Endothelial cell of umbilical vein (primary cell): ENCODE data around the gene RPS5. TPM values are rescaled to one million over a fixed set of nuclear protein-coding genes. Genes with fewer than 3 reads are reported as not detected.

Experiments
- BruUV-seq: library from RNA; stranded (reverse); fragments of 400-500 nt; replicated peaks from 2 replicates; lab custom pipeline; 2021; lab: Mats Ljungman, UMichigan
- CTCF ChIA-PET: fragments of 300-600, 350-600 bp; sonication (Branson Sonifier 250); formaldehyde crosslinking; loops from one replicate; lab custom pipeline; 2021; ENCODE audit warnings: antibody characterized with exemption, inconsistent platforms; lab: Charles Lee
- POLR2A ChIA-PET: fragments of 300-600, 350-600 bp; sonication (Branson Sonifier 250); formaldehyde crosslinking; loops from one replicate; lab custom pipeline; 2021; ENCODE audit warnings: antibody characterized with exemption, inconsistent platforms; lab: Charles Lee
- DNase-seq: peaks from one replicate; pipeline ENCODE4 v3.0.0-alpha.2; 2011; ENCODE audit warnings: low read depth, low spot score
- FAIRE-seq: peaks from 2 replicates; lab custom pipeline; 2011; peaks lifted over from hg19 to GRCh38; lab: Jason Lieb, UNC
- H2AFZ ChIP-seq: 2 replicates; pipeline ENCODE4 v1.6.0; 2012; ENCODE audit warnings: low read depth, low read length, control low read depth, inconsistent platforms
- H3K27ac ChIP-seq: 2 replicates; pipeline ENCODE4 v1.5.1; 2011; ENCODE audit warnings: low read depth, mild to moderate bottlenecking, control low read depth, low read length, moderate library complexity; ENCODE audit not compliant: insufficient read depth
- H3K27me3 ChIP-seq, 2 experiments: 2 replicates each; pipeline versions ENCODE4 v1.6.0 to v1.6.1; 2011; ENCODE audit warnings: low read length in 2 of 2, mixed read lengths in 1 of 2; ENCODE audit not compliant: control insufficient read depth in 2 of 2, insufficient read depth in 2 of 2
- H3K36me3 ChIP-seq, 2 experiments: 2 replicates in 1 of 2; 3 replicates in 1 of 2; pipeline ENCODE4 v1.5.1; 2011; ENCODE audit warnings: low read length in 2 of 2, mild to moderate bottlenecking in 1 of 2, moderate library complexity in 1 of 2; ENCODE audit not compliant: control insufficient read depth in 2 of 2, insufficient read depth in 2 of 2; ENCODE audit errors: extremely low read depth in 1 of 2
- H3K4me1 ChIP-seq: 3 replicates; pipeline ENCODE4 v1.5.1; 2011; ENCODE audit warnings: mild to moderate bottlenecking, low read length; ENCODE audit not compliant: control insufficient read depth, insufficient read depth; ENCODE audit errors: extremely low read depth
- H3K4me2 ChIP-seq: 2 replicates; pipeline ENCODE4 v1.6.1; 2011; ENCODE audit warnings: low read length, control low read depth, mixed read lengths; ENCODE audit not compliant: insufficient read depth
- H3K4me3 ChIP-seq, 3 experiments: fragments of 200-600 bp in 1 of 3; sonication (generic), shearing (Covaris generic) in 1 of 3; replicated peaks in 1 of 3; 2 replicates each; pipeline ENCODE4 v1.5.1; 2011 to 2016; ENCODE audit warnings: control low read depth in 3 of 3, low read length in 3 of 3, mild to moderate bottlenecking in 2 of 3, inconsistent platforms in 1 of 3, low read depth in 1 of 3, moderate library complexity in 1 of 3; ENCODE audit not compliant: insufficient read depth in 1 of 3
- H3K79me2 ChIP-seq: 2 replicates; pipeline ENCODE4 v1.6.0; 2012; ENCODE audit warnings: low read length, inconsistent platforms; ENCODE audit not compliant: control insufficient read depth, insufficient read depth
- H3K9ac ChIP-seq: replicated peaks from 2 replicates; pipeline ENCODE3; 2011; ENCODE audit warnings: low read length, control low read depth; ENCODE audit not compliant: insufficient read depth; ENCODE audit errors: extremely low read depth
- H3K9me1 ChIP-seq: replicated peaks from 3 replicates; pipeline ENCODE4 v1.6.0; 2011; ENCODE audit warnings: mild to moderate bottlenecking, low read length; ENCODE audit not compliant: control insufficient read depth, insufficient read depth; ENCODE audit errors: extremely low read depth
- H3K9me3 ChIP-seq: replicated peaks from 2 replicates; pipeline ENCODE4 v1.5.1; 2012; ENCODE audit warnings: low read length, inconsistent platforms; ENCODE audit not compliant: control insufficient read depth, insufficient read depth
- H4K20me1 ChIP-seq: replicated peaks from 2 replicates; pipeline ENCODE3; 2011; ENCODE audit warnings: mild to moderate bottlenecking, low read length; ENCODE audit not compliant: control insufficient read depth, insufficient read depth; ENCODE audit errors: extremely low read depth
- EZH2 ChIP-seq: IDR thresholded peaks from 2 replicates; pipeline ENCODE4 v1.6.1; 2012; ENCODE audit warnings: borderline replicate concordance, low read depth, mild to moderate bottlenecking, moderate library complexity, low read length, inconsistent platforms; ENCODE audit not compliant: severe bottlenecking
- FOS ChIP-seq: IDR thresholded peaks from 2 replicates; pipeline ENCODE4 v1.6.1; 2011; ENCODE audit warnings: mild to moderate bottlenecking, low read length, moderate library complexity, borderline replicate concordance; ENCODE audit not compliant: insufficient read depth
- GATA2 ChIP-seq: IDR thresholded peaks from 2 replicates; pipeline ENCODE4 v1.7.0; 2011; ENCODE audit warnings: low read depth, mild to moderate bottlenecking, moderate library complexity, mixed read lengths, low read length; ENCODE audit not compliant: insufficient read length, insufficient read depth
- JUN ChIP-seq: IDR thresholded peaks from 2 replicates; pipeline ENCODE4 v1.6.1; 2011; ENCODE audit warnings: borderline replicate concordance, low read depth; ENCODE audit not compliant: insufficient read length, insufficient read depth
- MYC ChIP-seq: IDR thresholded peaks from one replicate; pipeline ENCODE4 v1.6.1; 2011; ENCODE audit warnings: mild to moderate bottlenecking, low read depth, low read length
- POLR2A ChIP-seq: IDR thresholded peaks from 2 replicates; pipeline ENCODE4 v1.6.1; 2012; ENCODE audit warnings: low read depth, mild to moderate bottlenecking, control low read depth, low read length
- POLR2AphosphoS5 ChIP-seq: IDR thresholded peaks from 2 replicates; pipeline ENCODE4 v1.6.1; 2012; ENCODE audit warnings: low read depth, mild to moderate bottlenecking, control low read depth, low read length, moderate library complexity; ENCODE audit not compliant: insufficient read depth
- dilution Hi-C: fragments of 300-500 bp; cut with MboI; formaldehyde crosslinking; loops from one replicate; pipeline ENCODE4 v1.15.0; 2019; ENCODE audit warnings: low sequenced_read_pairs; ENCODE audit not compliant: extremely low pct_ligation_motif_present
- intact Hi-C: fragments of 100-400 bp; cut with micrococcal nuclease; formaldehyde crosslinking; loops from one replicate; pipeline ENCODE4 v1.10.0; 2022
- polyA plus RNA-seq, 4 experiments: library from polyadenylated mRNA; depleted of rRNA in 3 of 4; stranded (reverse) in 3 of 4; unstranded in 1 of 4; fragments of >200 nt; gene quantifications; 2 replicates each; pipeline versions ENCODE4 v1.2.1 to v1.2.3, GENCODE V29; 2011 to 2012; ENCODE audit warnings: missing spikeins in 1 of 4
- total RNA-seq: library from RNA; stranded (reverse); gene quantifications from 2 replicates; pipeline ENCODE4 v1.2.3, GENCODE V29; 2021
- TF ChIP-seq, protein P1 (sequence below), 2 donors: IDR thresholded peaks; 1 replicate in 1 of 2; 2 replicates in 1 of 2; pipeline ENCODE4 v1.5.1; 2011; ENCODE audit warnings: low read length in 2 of 2, mild to moderate bottlenecking in 2 of 2, moderate library complexity in 2 of 2, control low read depth in 1 of 2, inconsistent platforms in 1 of 2, low read depth in 1 of 2; ENCODE audit not compliant: insufficient read depth in 1 of 2; ENCODE audit errors: extremely low read depth in 1 of 2
- TF ChIP-seq, protein P2 (sequence below): IDR thresholded peaks from 2 replicates; pipeline ENCODE4 v1.6.1; 2011; ENCODE audit not compliant: insufficient read depth, insufficient read length

The RPS5 gene
- total and polyA plus RNA-seq, 2 donors (not counting 3 experiments of a cell fraction or from before 2014, with no cell fraction given), result 993 to 3,430 TPM

DNA sequence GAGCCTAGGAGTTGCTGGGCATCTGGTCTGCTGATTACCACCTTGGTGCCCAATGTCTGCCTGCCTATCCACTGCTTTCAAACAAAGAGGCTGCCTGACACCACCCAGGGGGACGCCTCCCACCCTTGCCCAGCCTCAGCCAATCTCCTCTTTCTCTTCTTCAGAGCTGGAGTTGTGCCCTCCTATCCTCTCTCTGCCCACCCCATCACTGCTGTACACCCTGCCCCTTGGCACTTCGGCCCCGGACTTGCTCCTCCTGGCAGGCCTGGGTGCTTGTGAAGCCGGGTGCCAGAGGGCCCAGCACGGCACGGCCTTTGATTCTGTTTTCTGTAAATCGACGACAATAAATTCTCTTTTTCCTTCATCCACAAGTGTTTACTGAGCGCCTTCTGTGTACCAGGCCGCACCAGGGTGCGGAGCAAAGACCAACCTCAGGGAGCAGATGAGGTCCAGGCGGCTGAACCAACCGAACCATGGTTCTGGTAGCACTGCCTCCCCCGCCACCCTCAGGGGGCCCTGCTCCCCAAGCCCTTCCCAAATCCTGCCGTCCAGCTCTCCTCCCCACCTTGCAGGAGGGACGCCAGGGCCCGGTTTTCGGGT, 13.3 kb downstream of the RPS5 start:
- H4K20me1 ChIP-seq, result no peaks in the 10 kb centered on the region
- H3K9me1 ChIP-seq, result no peaks in the 10 kb centered on the region
- no peaks in the 10 kb centered on the region for H3K27me3 ChIP-seq
- intact Hi-C loops, result loop anchor here (2.0 kb wide), 1 partner anchor 14 kb away; the partner anchor contains the start of gene RPS5
- no peaks in the 10 kb centered on the region for H3K9me3 ChIP-seq
- H3K4me1 ChIP-seq, result peaks cover 12% of the 10 kb centered on the region
- DNase-seq, result no peak
- H3K36me3 ChIP-seq, result no peaks in the 10 kb centered on the region
- no peak overlapping the region for H3K9ac ChIP-seq
- no peaks in the 10 kb centered on the region for H3K79me2 ChIP-seq
- BruUV-seq, result no TSS peak
- POLR2A ChIA-PET, result no interaction called here
- dilution Hi-C loops, result no loop called here
- peak overlapping the region; percentile 59 for H3K4me2 ChIP-seq
- TF ChIP-seq FOS (no peak), GATA2 (no peak), JUN (no peak), POLR2A (no peak), EZH2 (no peak), MYC (no peak)
- no peak for FAIRE-seq
- H2AFZ ChIP-seq, result peak overlapping the region; percentile 91
- CTCF ChIA-PET, result no interaction called here
- H3K27ac ChIP-seq, result no peak overlapping the region
- H3K4me3 ChIP-seq, result peak overlapping the region in 2 of 3 experiments; percentile 41 to 43

DNA sequence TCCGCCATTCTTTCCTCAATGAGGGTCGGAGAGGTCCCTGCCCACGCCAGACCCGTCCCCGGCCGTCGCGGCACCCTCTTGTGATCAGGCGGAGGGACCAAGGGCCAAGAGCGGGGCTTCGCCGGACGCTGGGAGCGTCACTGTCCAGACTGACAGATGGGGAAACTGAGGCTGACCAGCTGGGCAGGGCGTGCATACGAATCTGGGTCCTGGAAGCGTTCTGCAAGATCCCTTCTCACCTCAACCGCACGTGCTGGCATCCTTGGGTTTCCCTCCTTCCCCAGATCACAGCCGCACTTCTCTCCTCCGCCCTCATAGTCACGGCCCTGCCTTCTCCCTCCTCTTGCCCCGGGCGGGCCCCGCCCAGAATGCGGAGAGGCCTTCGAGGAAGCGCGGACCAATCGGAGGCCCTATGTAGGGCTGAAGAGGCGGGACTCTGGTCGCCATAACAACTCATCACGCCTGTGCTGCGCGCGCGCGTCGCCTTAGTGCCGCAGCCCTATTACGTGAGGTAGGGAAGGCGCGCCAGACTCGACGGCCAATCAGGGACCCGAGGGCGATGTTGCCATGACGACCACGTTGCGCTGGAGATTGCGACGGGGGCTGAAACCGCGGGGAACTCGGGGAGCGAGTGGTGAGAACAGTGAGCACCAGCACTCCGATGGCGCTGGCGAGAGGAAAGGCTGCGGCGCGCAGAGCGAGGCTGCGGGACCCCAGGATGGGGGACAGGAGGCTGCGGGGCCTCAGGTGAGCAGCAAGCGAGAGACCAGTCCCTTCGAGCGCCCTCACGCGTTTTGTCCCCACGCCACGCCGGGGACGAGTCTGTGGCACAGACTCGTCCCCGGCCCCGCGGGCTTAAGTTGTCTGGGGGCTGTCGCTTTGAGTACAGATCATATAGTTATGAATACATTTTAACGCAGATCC, 14.1 kb downstream of the RPS5 start:
- POLR2A ChIA-PET, result no interaction called here
- Histone ChIP-seq H3K9me1 (no peaks in the 10 kb centered on the region), H2AFZ (peak overlapping the region; percentile 91), H3K36me3 (no peaks in the 10 kb centered on the region), H3K27me3 (no peaks in the 10 kb centered on the region), H3K27ac (no peak overlapping the region), H3K79me2 (no peaks in the 10 kb centered on the region), H3K4me3 (peak overlapping the region in 2 of 3 experiments; percentile 41 to 43), H3K9me3 (no peaks in the 10 kb centered on the region), H4K20me1 (no peaks in the 10 kb centered on the region), H3K4me1 (peaks cover 12% of the 10 kb centered on the region), H3K9ac (peak overlapping the region; percentile 16), H3K4me2 (peak overlapping the region; percentile 59)
- TF ChIP-seq, protein P1, sequence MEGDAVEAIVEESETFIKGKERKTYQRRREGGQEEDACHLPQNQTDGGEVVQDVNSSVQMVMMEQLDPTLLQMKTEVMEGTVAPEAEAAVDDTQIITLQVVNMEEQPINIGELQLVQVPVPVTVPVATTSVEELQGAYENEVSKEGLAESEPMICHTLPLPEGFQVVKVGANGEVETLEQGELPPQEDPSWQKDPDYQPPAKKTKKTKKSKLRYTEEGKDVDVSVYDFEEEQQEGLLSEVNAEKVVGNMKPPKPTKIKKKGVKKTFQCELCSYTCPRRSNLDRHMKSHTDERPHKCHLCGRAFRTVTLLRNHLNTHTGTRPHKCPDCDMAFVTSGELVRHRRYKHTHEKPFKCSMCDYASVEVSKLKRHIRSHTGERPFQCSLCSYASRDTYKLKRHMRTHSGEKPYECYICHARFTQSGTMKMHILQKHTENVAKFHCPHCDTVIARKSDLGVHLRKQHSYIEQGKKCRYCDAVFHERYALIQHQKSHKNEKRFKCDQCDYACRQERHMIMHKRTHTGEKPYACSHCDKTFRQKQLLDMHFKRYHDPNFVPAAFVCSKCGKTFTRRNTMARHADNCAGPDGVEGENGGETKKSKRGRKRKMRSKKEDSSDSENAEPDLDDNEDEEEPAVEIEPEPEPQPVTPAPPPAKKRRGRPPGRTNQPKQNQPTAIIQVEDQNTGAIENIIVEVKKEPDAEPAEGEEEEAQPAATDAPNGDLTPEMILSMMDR (IDR thresholded peaks at IDR 0.05; ENCODE audit: extremely low read depth in 1 of 2, insufficient read depth in 1 of 2, low read depth in 1 of 2, low read length in 2 of 2), result no peak
- TF ChIP-seq MYC, result no peak
- TF ChIP-seq JUN, result no peak
- peak; percentile 58 for TF ChIP-seq POLR2AphosphoS5
- no peak for TF ChIP-seq GATA2
- peak; percentile 22 for TF ChIP-seq POLR2A
- no peak for TF ChIP-seq FOS
- no peak for TF ChIP-seq EZH2
- TF ChIP-seq, protein P2, sequence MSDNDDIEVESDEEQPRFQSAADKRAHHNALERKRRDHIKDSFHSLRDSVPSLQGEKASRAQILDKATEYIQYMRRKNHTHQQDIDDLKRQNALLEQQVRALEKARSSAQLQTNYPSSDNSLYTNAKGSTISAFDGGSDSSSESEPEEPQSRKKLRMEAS, result peak; percentile 33
- DNase-seq, result peak; percentile 100
- no TSS peak for BruUV-seq
- CTCF ChIA-PET, result no interaction called here
- intact Hi-C loops, result loop anchor here (1.0 to 2.0 kb wide), 2 partner anchors 14 to 20 kb away; partner anchors contain the start of genes RPS5 and ZNF837
- FAIRE-seq, result peak; percentile 100
- dilution Hi-C loops, result no loop called here
